ENCODE results near the gene RTN4R.

RTN4R gene

DNA sequence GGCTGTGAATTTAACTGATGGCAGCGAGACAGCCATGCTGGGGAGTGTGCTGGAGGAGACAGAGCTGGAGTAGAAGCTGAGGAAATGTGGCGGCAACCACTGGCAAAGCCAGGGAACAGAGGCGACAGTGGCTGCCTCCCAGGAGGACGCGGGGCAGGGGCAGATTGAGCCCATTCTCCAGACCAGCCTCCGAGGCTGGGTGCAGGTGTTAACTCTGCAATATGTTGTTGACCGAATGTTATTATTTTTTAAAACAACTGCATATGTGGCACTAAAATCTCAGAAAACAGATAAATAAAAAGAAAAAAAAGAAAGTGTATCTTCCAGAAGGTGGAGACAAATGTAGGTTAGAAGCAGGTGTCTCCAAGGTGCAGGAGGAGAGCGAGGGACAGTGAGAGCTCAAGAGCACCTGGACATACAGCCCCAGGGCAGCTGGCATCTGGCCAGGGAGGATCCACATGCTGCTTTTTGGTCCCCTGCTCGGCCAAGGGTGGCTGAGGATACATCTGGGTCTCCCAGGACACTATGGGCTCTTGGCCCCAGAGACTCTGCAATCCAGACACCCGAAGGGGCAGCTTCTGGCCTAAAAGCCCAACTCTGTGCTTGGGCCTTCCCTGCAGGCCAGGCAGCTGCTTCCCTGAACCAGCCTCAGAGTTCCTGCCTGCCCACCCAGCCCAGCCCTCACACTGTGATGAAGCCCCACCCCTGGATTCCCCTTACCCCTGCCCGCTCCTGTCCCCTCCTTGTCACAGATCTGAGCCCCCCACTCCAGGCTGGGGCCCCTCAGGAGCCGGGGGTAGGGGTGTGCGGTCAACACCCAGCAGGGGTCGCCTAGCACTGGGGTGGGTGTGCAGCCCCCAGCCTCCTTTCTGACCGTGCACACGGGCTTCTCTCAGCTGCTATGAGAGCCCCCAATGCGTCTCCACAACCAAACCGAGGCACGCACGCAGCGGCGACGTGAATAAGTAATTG is 12.9 kb downstream of the RTN4R start:
- no peak overlapping the region for H3K27ac ChIP-seq (ENCODE audit: insufficient read depth, low read length, poor library complexity, severe bottlenecking)
- H3K27me3 ChIP-seq (replicated peaks; ENCODE audit: control insufficient read depth, insufficient read depth, low read length, poor library complexity, severe bottlenecking) = no peaks in the 10 kb centered on the region

DNA sequence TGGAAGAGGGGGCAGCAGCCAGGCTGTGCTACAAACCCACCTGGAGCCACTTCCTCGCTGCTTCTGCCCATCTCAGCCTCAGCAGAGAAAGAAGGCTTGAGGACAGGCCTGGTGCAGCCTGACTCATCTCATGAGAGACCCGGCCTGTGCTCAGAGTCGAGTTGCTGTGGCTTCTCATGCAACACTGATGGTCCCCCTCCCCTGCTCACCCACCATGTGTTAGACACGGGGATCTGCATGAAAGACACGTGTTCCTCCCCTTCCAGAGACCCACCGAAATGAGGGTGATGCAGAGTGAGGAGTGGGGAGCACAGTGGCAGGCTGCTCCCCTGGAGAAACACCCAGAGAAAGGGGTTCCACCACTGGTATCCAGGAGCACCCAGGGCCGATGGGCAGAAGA is 15.0 kb downstream of the RTN4R start:
- H3K4me3 ChIP-seq (ENCODE audit: insufficient read depth, low read depth, low read length, poor library complexity, severe bottlenecking) = no peak overlapping the region
- no peaks in the 10 kb centered on the region for H3K9me3 ChIP-seq (ENCODE audit: control insufficient read depth, low read length)
- no peak for DNase-seq
- no peaks in the 10 kb centered on the region for H3K4me1 ChIP-seq (ENCODE audit: control insufficient read depth, insufficient read depth, low read length, poor library complexity, severe bottlenecking)
- H3K27me3 ChIP-seq (replicated peaks; ENCODE audit: control insufficient read depth, insufficient read depth, low read length, poor library complexity, severe bottlenecking) = no peaks in the 10 kb centered on the region
- no peak overlapping the region for H3K27ac ChIP-seq (ENCODE audit: insufficient read depth, low read length, poor library complexity, severe bottlenecking)
- H3K36me3 ChIP-seq (ENCODE audit: control insufficient read depth, insufficient read depth, low read length) = no peaks in the 10 kb centered on the region

More for the DNA sequence above, 12.9 kb downstream of the RTN4R start:
- H3K4me3 ChIP-seq (ENCODE audit: insufficient read depth, low read depth, low read length, poor library complexity, severe bottlenecking) = no peak overlapping the region
- H3K9me3 ChIP-seq (ENCODE audit: control insufficient read depth, low read length) = no peaks in the 10 kb centered on the region
- no peak for DNase-seq
- no peaks in the 10 kb centered on the region for H3K36me3 ChIP-seq (ENCODE audit: control insufficient read depth, insufficient read depth, low read length)
- H3K4me1 ChIP-seq (ENCODE audit: control insufficient read depth, insufficient read depth, low read length, poor library complexity, severe bottlenecking) = no peaks in the 10 kb centered on the region

DNA sequence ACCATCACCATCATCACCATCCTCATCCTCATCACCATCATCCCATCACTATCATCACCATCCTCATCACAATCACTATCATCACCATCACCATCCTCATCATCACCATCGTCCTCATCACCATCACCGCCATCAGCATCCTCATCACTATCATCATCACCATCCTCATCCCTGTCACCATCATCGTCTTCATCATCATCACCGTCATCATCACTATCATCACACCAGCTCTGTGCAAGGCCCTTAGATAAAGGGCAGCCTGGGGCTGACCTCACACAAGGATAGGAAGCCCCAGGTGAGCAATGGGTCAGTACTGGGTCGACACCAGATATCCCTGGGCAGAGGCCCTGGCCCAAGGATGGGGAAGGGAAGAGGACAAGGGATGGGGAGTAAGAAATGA is 16.1 kb downstream of the RTN4R start:
- H3K4me1 ChIP-seq (ENCODE audit: control insufficient read depth, insufficient read depth, low read length, poor library complexity, severe bottlenecking) = no peaks in the 10 kb centered on the region
- no peaks in the 10 kb centered on the region for H3K9me3 ChIP-seq (ENCODE audit: control insufficient read depth, low read length)
- H3K27me3 ChIP-seq (replicated peaks; ENCODE audit: control insufficient read depth, insufficient read depth, low read length, poor library complexity, severe bottlenecking) = no peaks in the 10 kb centered on the region
- no peak for DNase-seq
- H3K4me3 ChIP-seq (ENCODE audit: insufficient read depth, low read depth, low read length, poor library complexity, severe bottlenecking) = no peak overlapping the region
- H3K36me3 ChIP-seq (ENCODE audit: control insufficient read depth, insufficient read depth, low read length) = no peaks in the 10 kb centered on the region
- H3K27ac ChIP-seq (ENCODE audit: insufficient read depth, low read length, poor library complexity, severe bottlenecking) = no peak overlapping the region

DNA sequence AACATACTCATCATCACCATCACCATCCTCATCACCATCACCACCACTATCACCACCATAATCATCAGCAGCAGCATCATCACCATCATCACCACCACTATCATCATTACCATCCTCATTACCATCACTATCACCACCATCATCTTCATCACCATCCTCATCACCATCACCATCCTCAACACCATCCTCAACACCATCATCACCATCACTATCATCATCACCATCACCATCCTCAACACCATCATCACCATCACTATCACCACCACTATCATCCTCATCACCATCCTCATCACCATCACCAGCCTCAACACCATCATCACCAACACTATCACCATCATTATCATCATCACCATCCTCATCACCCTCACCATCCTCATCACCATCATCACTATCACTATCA is 16.6 kb downstream of the RTN4R start:
- no peak for DNase-seq
- no peaks in the 10 kb centered on the region for H3K9me3 ChIP-seq (ENCODE audit: control insufficient read depth, low read length)
- H3K27ac ChIP-seq (ENCODE audit: insufficient read depth, low read length, poor library complexity, severe bottlenecking) = no peak overlapping the region
- H3K4me1 ChIP-seq (ENCODE audit: control insufficient read depth, insufficient read depth, low read length, poor library complexity, severe bottlenecking) = no peaks in the 10 kb centered on the region
- no peak overlapping the region for H3K4me3 ChIP-seq (ENCODE audit: insufficient read depth, low read depth, low read length, poor library complexity, severe bottlenecking)
- no peaks in the 10 kb centered on the region for H3K36me3 ChIP-seq (ENCODE audit: control insufficient read depth, insufficient read depth, low read length)
- H3K27me3 ChIP-seq (replicated peaks; ENCODE audit: control insufficient read depth, insufficient read depth, low read length, poor library complexity, severe bottlenecking) = no peaks in the 10 kb centered on the region

DNA sequence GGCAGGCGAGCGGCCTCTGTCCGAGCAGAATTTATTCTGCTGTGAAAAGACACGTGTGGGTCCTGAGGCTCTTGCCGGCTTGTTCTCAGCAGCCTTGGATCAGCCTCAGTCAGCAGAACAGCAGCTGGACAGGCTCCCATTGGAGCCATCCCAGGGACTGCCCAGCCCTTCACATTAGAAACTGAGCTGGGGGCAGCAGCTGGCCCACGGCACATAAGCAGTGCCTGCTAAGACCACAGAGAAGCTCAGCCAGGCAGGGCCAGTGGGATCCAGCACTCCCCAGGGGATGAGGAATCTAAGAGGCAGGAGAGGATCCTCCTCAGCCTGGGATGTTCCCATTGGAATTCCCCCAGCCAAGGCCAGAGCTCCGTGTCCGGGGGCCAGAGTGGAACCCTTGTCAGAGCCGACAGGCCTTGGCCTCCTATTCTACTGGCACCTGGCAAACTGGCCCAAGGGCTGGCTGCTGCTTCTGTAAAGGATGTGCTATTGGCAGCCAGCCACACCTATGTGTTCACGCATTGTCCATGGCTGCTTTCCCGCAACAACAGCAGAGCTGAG is 18.2 kb downstream of the RTN4R start:
- Histone ChIP-seq H3K4me3 (ENCODE audit: insufficient read depth, low read depth, low read length, poor library complexity, severe bottlenecking) (no peak overlapping the region), H3K4me1 (ENCODE audit: control insufficient read depth, insufficient read depth, low read length, poor library complexity, severe bottlenecking) (peaks cover 14% of the 10 kb centered on the region), H3K9me3 (ENCODE audit: control insufficient read depth, low read length) (no peaks in the 10 kb centered on the region), H3K36me3 (ENCODE audit: control insufficient read depth, insufficient read depth, low read length) (no peaks in the 10 kb centered on the region), H3K27me3 (replicated peaks; ENCODE audit: control insufficient read depth, insufficient read depth, low read length, poor library complexity, severe bottlenecking) (no peaks in the 10 kb centered on the region), H3K27ac (ENCODE audit: insufficient read depth, low read length, poor library complexity, severe bottlenecking) (no peak overlapping the region)
- no peak for DNase-seq

DNA sequence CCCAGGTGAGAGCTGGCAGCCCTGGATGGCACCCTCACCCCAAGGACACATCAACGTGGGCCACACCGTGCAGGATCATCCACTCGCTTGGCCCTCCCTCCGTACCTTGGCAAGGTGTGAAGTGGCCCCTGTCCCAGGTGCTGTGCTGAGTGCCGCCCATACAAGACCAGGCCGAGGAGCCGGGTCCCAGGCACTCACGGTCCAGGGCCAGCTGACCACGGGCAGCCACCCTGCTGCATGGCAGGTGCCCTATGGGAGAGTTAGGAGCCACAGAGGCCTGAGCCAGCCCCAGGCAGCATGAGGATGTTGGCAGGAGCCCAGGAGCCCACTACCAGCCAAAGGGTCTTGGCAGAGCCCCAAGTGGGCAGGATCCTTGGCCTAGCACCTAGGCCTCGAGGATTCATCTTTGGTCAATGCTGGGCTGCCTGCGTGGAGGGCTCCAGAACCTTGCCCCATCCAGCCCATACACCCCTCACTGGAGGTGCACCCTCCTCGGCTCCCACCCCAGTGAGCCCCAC is 19.6 kb downstream of the RTN4R start:
- Histone ChIP-seq H3K27ac (ENCODE audit: insufficient read depth, low read length, poor library complexity, severe bottlenecking) (no peak overlapping the region), H3K27me3 (replicated peaks; ENCODE audit: control insufficient read depth, insufficient read depth, low read length, poor library complexity, severe bottlenecking) (no peaks in the 10 kb centered on the region), H3K36me3 (ENCODE audit: control insufficient read depth, insufficient read depth, low read length) (no peaks in the 10 kb centered on the region), H3K9me3 (ENCODE audit: control insufficient read depth, low read length) (no peaks in the 10 kb centered on the region), H3K4me1 (ENCODE audit: control insufficient read depth, insufficient read depth, low read length, poor library complexity, severe bottlenecking) (peaks cover 27% of the 10 kb centered on the region), H3K4me3 (ENCODE audit: insufficient read depth, low read depth, low read length, poor library complexity, severe bottlenecking) (no peak overlapping the region)
- DNase-seq = no peak

DNA sequence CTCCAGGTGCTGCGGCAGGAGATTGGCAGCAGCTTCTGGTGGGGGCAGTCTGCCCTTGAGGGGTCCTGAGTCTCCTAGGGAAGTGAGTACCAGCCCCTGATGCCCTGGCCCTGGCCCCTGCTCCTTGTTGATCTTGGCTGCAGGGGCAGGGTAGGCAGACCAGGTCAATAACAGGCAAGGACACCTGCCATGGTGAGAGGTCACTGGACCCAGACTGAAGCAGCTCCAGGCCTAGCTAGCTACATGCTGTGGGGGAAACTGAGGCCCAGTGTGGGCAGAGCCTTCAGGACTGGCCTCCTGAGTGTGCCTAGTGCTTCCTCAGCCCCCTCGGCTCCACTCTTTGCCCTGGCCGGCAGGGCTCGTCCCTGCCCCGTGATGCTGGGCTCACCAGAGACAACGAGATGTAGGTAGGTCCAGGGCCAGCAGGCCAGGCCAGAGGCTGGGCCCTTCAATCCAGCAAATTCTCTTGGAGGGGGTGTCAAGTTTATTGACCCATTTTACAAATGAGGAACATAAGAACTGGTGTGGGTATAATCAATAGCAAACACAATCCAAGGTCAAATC is 20.4 kb downstream of the RTN4R start:
- DNase-seq = no peak
- H3K27ac ChIP-seq (ENCODE audit: insufficient read depth, low read length, poor library complexity, severe bottlenecking) = no peak overlapping the region
- H3K9me3 ChIP-seq (ENCODE audit: control insufficient read depth, low read length) = no peaks in the 10 kb centered on the region
- H3K36me3 ChIP-seq (ENCODE audit: control insufficient read depth, insufficient read depth, low read length) = no peaks in the 10 kb centered on the region
- peaks cover 35% of the 10 kb centered on the region for H3K4me1 ChIP-seq (ENCODE audit: control insufficient read depth, insufficient read depth, low read length, poor library complexity, severe bottlenecking)
- no peaks in the 10 kb centered on the region for H3K27me3 ChIP-seq (replicated peaks; ENCODE audit: control insufficient read depth, insufficient read depth, low read length, poor library complexity, severe bottlenecking)
- no peak overlapping the region for H3K4me3 ChIP-seq (ENCODE audit: insufficient read depth, low read depth, low read length, poor library complexity, severe bottlenecking)

DNA sequence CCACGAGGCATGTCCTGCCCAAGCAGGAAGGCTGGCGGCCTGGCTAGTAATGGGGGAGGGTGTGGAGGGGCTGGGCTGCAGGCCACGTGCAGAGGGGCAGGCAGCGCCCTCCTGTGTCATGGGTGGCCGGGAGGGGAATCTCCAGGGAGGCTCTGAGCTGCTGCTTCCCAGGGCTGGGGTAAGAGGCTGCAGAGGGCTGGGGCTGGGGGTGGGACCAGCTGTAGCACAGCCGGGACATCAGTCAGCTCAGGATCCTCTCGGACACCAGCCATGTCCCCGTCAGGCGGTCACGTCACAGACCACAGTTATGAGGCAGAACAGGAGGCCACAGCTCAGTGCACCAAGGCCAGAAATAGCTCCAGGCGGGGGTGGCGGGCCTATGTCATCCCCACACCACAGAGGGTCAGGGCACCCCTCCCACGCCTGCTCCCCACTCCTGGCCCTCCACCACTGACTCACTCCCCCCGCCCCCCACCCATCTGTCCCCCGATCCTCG is 21.1 kb downstream of the RTN4R start:
- Histone ChIP-seq H3K27me3 (replicated peaks; ENCODE audit: control insufficient read depth, insufficient read depth, low read length, poor library complexity, severe bottlenecking) (no peaks in the 10 kb centered on the region), H3K36me3 (ENCODE audit: control insufficient read depth, insufficient read depth, low read length) (no peaks in the 10 kb centered on the region), H3K4me3 (ENCODE audit: insufficient read depth, low read depth, low read length, poor library complexity, severe bottlenecking) (no peak overlapping the region), H3K27ac (ENCODE audit: insufficient read depth, low read length, poor library complexity, severe bottlenecking) (no peak overlapping the region), H3K4me1 (ENCODE audit: control insufficient read depth, insufficient read depth, low read length, poor library complexity, severe bottlenecking) (peaks cover 42% of the 10 kb centered on the region), H3K9me3 (ENCODE audit: control insufficient read depth, low read length) (no peaks in the 10 kb centered on the region)
- DNase-seq = no peak

DNA sequence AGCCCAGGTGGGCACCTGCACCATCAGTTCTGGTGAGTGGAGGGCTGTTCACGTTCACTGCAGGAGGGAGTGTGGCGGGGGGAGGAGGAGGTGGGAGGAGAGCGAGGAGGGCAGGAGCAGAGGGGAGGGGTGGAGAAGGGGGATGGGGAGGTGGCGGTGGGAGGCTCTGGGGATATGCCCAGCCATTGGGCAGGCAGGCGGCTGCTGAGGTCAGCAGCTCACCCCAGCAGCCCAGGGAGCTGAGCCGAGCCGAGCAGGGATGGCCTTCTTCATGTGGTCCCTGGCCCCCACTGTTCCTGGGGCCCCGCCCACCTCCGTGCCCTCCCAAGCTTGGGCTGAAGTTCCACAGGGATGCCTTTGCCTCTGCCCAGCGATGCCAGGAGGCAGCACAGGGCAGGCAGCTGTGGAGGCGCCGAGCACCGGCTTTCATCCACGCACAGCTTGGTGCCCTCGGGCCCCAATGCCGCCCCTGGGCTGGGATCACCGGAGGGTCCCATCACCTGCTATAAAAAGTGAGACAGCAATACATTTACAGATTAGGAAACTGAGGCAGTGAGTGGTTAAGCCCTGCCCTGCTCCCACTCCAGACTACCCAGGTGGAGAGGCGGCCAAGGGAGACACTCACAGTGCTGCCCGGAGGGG is 21.6 kb downstream of the RTN4R start:
- no peaks in the 10 kb centered on the region for H3K9me3 ChIP-seq (ENCODE audit: control insufficient read depth, low read length)
- H3K4me1 ChIP-seq (ENCODE audit: control insufficient read depth, insufficient read depth, low read length, poor library complexity, severe bottlenecking) = peaks cover 47% of the 10 kb centered on the region
- H3K27me3 ChIP-seq (replicated peaks; ENCODE audit: control insufficient read depth, insufficient read depth, low read length, poor library complexity, severe bottlenecking) = no peaks in the 10 kb centered on the region
- H3K27ac ChIP-seq (ENCODE audit: insufficient read depth, low read length, poor library complexity, severe bottlenecking) = no peak overlapping the region
- H3K4me3 ChIP-seq (ENCODE audit: insufficient read depth, low read depth, low read length, poor library complexity, severe bottlenecking) = no peak overlapping the region
- H3K36me3 ChIP-seq (ENCODE audit: control insufficient read depth, insufficient read depth, low read length) = no peaks in the 10 kb centered on the region
- no peak for DNase-seq
